OCI-LY7 (cell line): ENCODE data around the gene MYO1B. TPM values are rescaled to one million over a fixed set of nuclear protein-coding genes. Genes with fewer than 3 reads are reported as not detected.

Experiments
- BruUV-seq: library from RNA; stranded (reverse); fragments of 400-500 nt; replicated peaks from 2 replicates; lab custom pipeline; 2021; lab: Mats Ljungman, UMichigan
- CTCF ChIA-PET: fragments of 300-600 bp; sonication (Branson Sonifier 250); formaldehyde crosslinking; loops from one replicate; lab custom pipeline; 2022; ENCODE audit warnings: antibody characterized with exemption; ENCODE audit not compliant: unreplicated experiment; lab: Charles Lee
- POLR2A ChIA-PET: fragments of 300-600 bp; sonication (Branson Sonifier 250); formaldehyde crosslinking; loops from one replicate; lab custom pipeline; 2022; ENCODE audit warnings: antibody characterized with exemption; lab: Charles Lee
- DNase-seq: peaks from one replicate; pipeline ENCODE4 v3.0.0-alpha.2; 2015; ENCODE audit warnings: low spot score
- H2AFZ ChIP-seq: fragments of 200-600 bp; sonication (generic), shearing (Covaris generic); 2 replicates; pipeline ENCODE4 v1.6.1; 2014; ENCODE audit warnings: mild to moderate bottlenecking, antibody characterized with exemption, low read length, moderate library complexity
- H3K27ac ChIP-seq: fragments of 200-600 bp; sonication (generic); 2 replicates; pipeline ENCODE4 v1.5.1; 2014; ENCODE audit warnings: mixed run types, low read depth, mild to moderate bottlenecking, moderate library complexity, low read length, inconsistent platforms; ENCODE audit not compliant: poor library complexity, severe bottlenecking
- H3K36me3 ChIP-seq: fragments of 200-600 bp; sonication (generic); 2 replicates; pipeline ENCODE4 v1.6.1; 2014; ENCODE audit warnings: mild to moderate bottlenecking, antibody characterized with exemption, low read length, moderate library complexity, mixed read lengths; ENCODE audit not compliant: insufficient read depth
- H3K4me1 ChIP-seq: fragments of 200-600 bp; sonication (generic); 2 replicates; pipeline ENCODE4 v1.5.1; 2014; ENCODE audit warnings: mild to moderate bottlenecking, low read length; ENCODE audit not compliant: insufficient read depth, poor library complexity, severe bottlenecking
- H3K4me2 ChIP-seq: fragments of 200-600 bp; sonication (generic); 2 replicates; pipeline ENCODE4 v1.6.1; 2014; ENCODE audit warnings: mild to moderate bottlenecking, low read length
- H3K4me3 ChIP-seq: fragments of 200-600 bp; sonication (generic); 2 replicates; pipeline ENCODE4 v1.5.1; 2014; ENCODE audit warnings: mild to moderate bottlenecking, low read depth, low read length; ENCODE audit not compliant: poor library complexity, severe bottlenecking
- H3K79me2 ChIP-seq: fragments of 200-600 bp; sonication (generic); 2 replicates; pipeline ENCODE4 v1.6.1; 2016; ENCODE audit warnings: low read depth, mild to moderate bottlenecking, low read length, moderate library complexity, mixed read lengths; ENCODE audit not compliant: insufficient read depth
- H3K9me2 ChIP-seq: fragments of 200-600 bp; sonication (generic); 2 replicates; pipeline ENCODE4 v1.6.1; 2016; ENCODE audit warnings: mild to moderate bottlenecking, low read length, mixed read lengths; ENCODE audit not compliant: insufficient read depth
- H3K9me3 ChIP-seq: fragments of 200-600 bp; sonication (generic); 2 replicates; pipeline ENCODE4 v1.6.1; 2014; ENCODE audit warnings: mild to moderate bottlenecking, mixed run types, low read length, mixed read lengths
- H4K20me1 ChIP-seq: fragments of 200-600 bp; sonication (generic); 2 replicates; pipeline ENCODE4 v1.6.1; 2014; ENCODE audit warnings: mild to moderate bottlenecking, antibody characterized with exemption, low read length, moderate library complexity, mixed read lengths; ENCODE audit not compliant: insufficient read depth
- CTCF ChIP-seq: fragments of 200-600 bp; sonication (generic); conservative IDR thresholded peaks from 2 replicates; pipeline ENCODE4 v1.5.1; 2014; ENCODE audit warnings: mild to moderate bottlenecking, antibody characterized with exemption, low read length, moderate library complexity, mixed read lengths
- EZH2phosphoT487 ChIP-seq: fragments of 200-600 bp; sonication (generic); IDR thresholded peaks from 2 replicates; pipeline ENCODE4 v1.6.1; 2018; ENCODE audit warnings: low read depth, borderline replicate concordance, mild to moderate bottlenecking, mixed run types, antibody characterized with exemption, low read length, moderate library complexity, mixed read lengths
- intact Hi-C: fragments of 100-400 bp; cut with micrococcal nuclease; formaldehyde crosslinking; loops from one replicate; pipeline ENCODE4 v1.10.0; 2022; ENCODE audit not compliant: unreplicated experiment
- total RNA-seq, 2 experiments: library from RNA; depleted of rRNA in 1 of 2; stranded (reverse); fragments of >200 nt in 1 of 2; shearing (Covaris generic) in 1 of 2; gene quantifications; 2 replicates each; pipeline ENCODE4 v1.2.3, GENCODE V29; 2014 to 2022

The MYO1B gene
- total RNA-seq, 2 experiments from 2014 or later = not detected

GRCh38 chr2:191222507-191222906 is 22.7 kb upstream of the MYO1B start:
- ChIA-PET POLR2A (no interaction called here), CTCF (no interaction called here)
- Histone ChIP-seq H4K20me1 (no peaks in the 10 kb centered on the region), H3K27ac (no peak overlapping the region), H3K79me2 (no peaks in the 10 kb centered on the region), H3K4me3 (no peak overlapping the region), H3K4me1 (no peaks in the 10 kb centered on the region), H3K4me2 (no peak overlapping the region), H3K9me3 (no peaks in the 10 kb centered on the region), H3K36me3 (no peaks in the 10 kb centered on the region), H3K9me2 (no peaks in the 10 kb centered on the region), H2AFZ (no peak overlapping the region)
- TF ChIP-seq CTCF (no peak), EZH2phosphoT487 (no peak)
- BruUV-seq = no TSS peak
- DNase-seq = no peak
- intact Hi-C loops = no loop called here

- Histone ChIP-seq H3K36me3 (no peaks in the 10 kb centered on the region), H2AFZ (no peak overlapping the region), H3K4me3 (no peak overlapping the region), H3K79me2 (no peaks in the 10 kb centered on the region), H3K4me2 (no peak overlapping the region), H3K9me2 (no peaks in the 10 kb centered on the region), H3K9me3 (no peaks in the 10 kb centered on the region), H4K20me1 (no peaks in the 10 kb centered on the region), H3K27ac (no peak overlapping the region), H3K4me1 (no peaks in the 10 kb centered on the region)
- intact Hi-C loops = no loop called here
- ChIA-PET CTCF (no interaction called here), POLR2A (no interaction called here)
- BruUV-seq = no TSS peak
- DNase-seq = no peak
- no peak for TF ChIP-seq EZH2phosphoT487
- no peak for TF ChIP-seq CTCF
These were observed 22.3 kb upstream of the MYO1B start for GRCh38 chr2:191222952-191223351.

GRCh38 chr2:191225126-191225525 is 20.1 kb upstream of the MYO1B start:
- TF ChIP-seq CTCF (no peak), EZH2phosphoT487 (no peak)
- Histone ChIP-seq H3K4me1 (no peaks in the 10 kb centered on the region), H3K9me3 (no peaks in the 10 kb centered on the region), H3K4me3 (no peak overlapping the region), H3K27ac (no peak overlapping the region), H3K9me2 (no peaks in the 10 kb centered on the region), H2AFZ (no peak overlapping the region), H3K4me2 (no peak overlapping the region), H3K36me3 (no peaks in the 10 kb centered on the region), H3K79me2 (no peaks in the 10 kb centered on the region), H4K20me1 (no peaks in the 10 kb centered on the region)
- DNase-seq = no peak
- ChIA-PET CTCF (no interaction called here), POLR2A (interaction anchor here (0.6 kb wide), 1 partner anchor 345 kb away, joined by 3 read pairs; no protein-coding TSS in a partner anchor)
- intact Hi-C loops = no loop called here
- BruUV-seq = no TSS peak
